Activated CD4-positive, alpha-beta T cell treated with anti-CD3 and anti-CD28 coated beads, Interleukin-2, amount 10 ng/mL, durations not matched to agents 24 days and 14 days (primary cell): Measurements from ENCODE around the gene CHADL. TPM values are rescaled to one million over a fixed set of nuclear protein-coding genes. Genes with fewer than 3 reads are reported as not detected.
"Not testable (repeated sequence)": the region's sequence is repeated elsewhere in the genome, so short reads cannot be mapped to it uniquely, and the experiment has no call there.

ENCODE experiments used
- DNase-seq: peaks from one replicate; pipeline ENCODE4 v3.0.0; 2022
- H3K27ac Mint-ChIP-seq: one replicate; pipeline ENCODE4 v1.8.0; 2022; ENCODE audit warnings: mild to moderate bottlenecking, mixed read lengths
- H3K27me3 Mint-ChIP-seq: one replicate; pipeline ENCODE4 v1.8.0; 2022; ENCODE audit warnings: mixed read lengths
- H3K36me3 Mint-ChIP-seq: one replicate; pipeline ENCODE4 v1.8.0; 2022; ENCODE audit warnings: low read depth, mild to moderate bottlenecking, mixed read lengths
- H3K4me1 Mint-ChIP-seq: one replicate; pipeline ENCODE4 v1.8.0; 2021; ENCODE audit warnings: mixed read lengths
- H3K4me3 Mint-ChIP-seq: one replicate; pipeline ENCODE4 v1.8.0; 2022; ENCODE audit warnings: mild to moderate bottlenecking, moderate library complexity, mixed read lengths
- H3K9me3 Mint-ChIP-seq: one replicate; pipeline ENCODE4 v1.8.0; 2021; ENCODE audit warnings: mixed read lengths
- intact Hi-C: fragments of 100-400 bp; cut with micrococcal nuclease; formaldehyde crosslinking; loops from one replicate; pipeline ENCODE4 v1.15.1; 2023
- total RNA-seq: library from RNA; stranded (reverse); gene quantifications from 2 replicates; pipeline ENCODE4 v1.2.3, GENCODE V29; 2022

CHADL gene
- total RNA-seq, 1 donor from 2014 or later, result 0.33 TPM

GRCh38 chr22:41267958-41268357 lies 27.2 kb upstream of the CHADL start:
- intact Hi-C loops, result no loop called here
- Mint-ChIP-seq H3K27ac (no peak overlapping the region), H3K27me3 (no peaks in the 10 kb centered on the region), H3K36me3 (peaks cover 60% of the 10 kb centered on the region), H3K9me3 (no peaks in the 10 kb centered on the region), H3K4me1 (peaks cover 2% of the 10 kb centered on the region), H3K4me3 (no peak overlapping the region)
- no peak for DNase-seq

GRCh38 chr22:41264408-41264941 lies 23.7 kb upstream of the CHADL start:
- intact Hi-C loops, result no loop called here
- DNase-seq, result no peak
- Mint-ChIP-seq H3K4me1 (peaks cover 2% of the 10 kb centered on the region), H3K27ac (no peak overlapping the region), H3K9me3 (no peaks in the 10 kb centered on the region), H3K4me3 (no peak overlapping the region), H3K36me3 (peaks cover 66% of the 10 kb centered on the region), H3K27me3 (no peaks in the 10 kb centered on the region)

- Mint-ChIP-seq H3K4me3 (no peak overlapping the region), H3K36me3 (peaks cover 67% of the 10 kb centered on the region), H3K27me3 (no peaks in the 10 kb centered on the region), H3K9me3 (no peaks in the 10 kb centered on the region), H3K27ac (no peak overlapping the region), H3K4me1 (peaks cover 2% of the 10 kb centered on the region)
- intact Hi-C loops, result no loop called here
- no peak for DNase-seq
These were observed 23.0 kb upstream of the CHADL start for GRCh38 chr22:41263704-41264103.

GRCh38 chr22:41262250-41262765 lies 21.6 kb upstream of the CHADL start:
- no peak for DNase-seq
- intact Hi-C loops, result no loop called here
- Mint-ChIP-seq H3K4me3 (no peak overlapping the region), H3K36me3 (peaks cover 64% of the 10 kb centered on the region), H3K27ac (no peak overlapping the region), H3K9me3 (no peaks in the 10 kb centered on the region), H3K27me3 (no peaks in the 10 kb centered on the region), H3K4me1 (peaks cover 2% of the 10 kb centered on the region)

GRCh38 chr22:41261541-41262249 lies 21.0 kb upstream of the CHADL start:
- Mint-ChIP-seq H3K4me1 (peaks cover 2% of the 10 kb centered on the region), H3K27ac (no peak overlapping the region), H3K27me3 (no peaks in the 10 kb centered on the region), H3K4me3 (no peak overlapping the region), H3K9me3 (no peaks in the 10 kb centered on the region), H3K36me3 (peaks cover 68% of the 10 kb centered on the region)
- DNase-seq, result no peak
- intact Hi-C loops, result no loop called here

- H3K4me3 Mint-ChIP-seq, result no peak overlapping the region
- intact Hi-C loops, result no loop called here
- H3K36me3 Mint-ChIP-seq, result peaks cover 66% of the 10 kb centered on the region
- H3K4me1 Mint-ChIP-seq, result no peaks in the 10 kb centered on the region
- no peaks in the 10 kb centered on the region for H3K9me3 Mint-ChIP-seq
- no peaks in the 10 kb centered on the region for H3K27me3 Mint-ChIP-seq
- no peak for DNase-seq
- H3K27ac Mint-ChIP-seq, result no peak overlapping the region
These were observed 20.1 kb upstream of the CHADL start for GRCh38 chr22:41260871-41261270.

- DNase-seq, intact Hi-C loops: not testable (repeated sequence)
- peaks cover 65% of the 10 kb centered on the region for H3K36me3 Mint-ChIP-seq
These were observed 19.0 kb upstream of the CHADL start for GRCh38 chr22:41259756-41260155.

GRCh38 chr22:41257696-41258095 lies 17.0 kb upstream of the CHADL start:
- intact Hi-C loops, result no loop called here
- Mint-ChIP-seq H3K27ac (no peak overlapping the region), H3K36me3 (peaks cover 62% of the 10 kb centered on the region), H3K4me3 (no peak overlapping the region), H3K4me1 (no peaks in the 10 kb centered on the region), H3K27me3 (no peaks in the 10 kb centered on the region), H3K9me3 (no peaks in the 10 kb centered on the region)
- no peak for DNase-seq

More at GRCh38 chr22:41259756-41260155, 19.0 kb upstream of the CHADL start:
- not testable (repeated sequence) for H3K27ac Mint-ChIP-seq, H3K27me3 Mint-ChIP-seq, H3K4me1 Mint-ChIP-seq, H3K4me3 Mint-ChIP-seq, H3K9me3 Mint-ChIP-seq

GRCh38 chr22:41256254-41257253 lies 15.8 kb upstream of the CHADL start:
- Mint-ChIP-seq H3K9me3 (no peaks in the 10 kb centered on the region), H3K36me3 (peaks cover 59% of the 10 kb centered on the region), H3K27ac (no peak overlapping the region)

GRCh38 chr22:41254230-41254629 lies 13.5 kb upstream of the CHADL start:
- DNase-seq, result no peak
- H3K27ac Mint-ChIP-seq, result no peak overlapping the region
- H3K9me3 Mint-ChIP-seq, result no peaks in the 10 kb centered on the region
- H3K27me3 Mint-ChIP-seq, result no peaks in the 10 kb centered on the region
- peaks cover 66% of the 10 kb centered on the region for H3K36me3 Mint-ChIP-seq
- no peak overlapping the region for H3K4me3 Mint-ChIP-seq
- H3K4me1 Mint-ChIP-seq, result no peaks in the 10 kb centered on the region
- intact Hi-C loops, result no loop called here

More at GRCh38 chr22:41256254-41257253, 15.8 kb upstream of the CHADL start:
- H3K4me1 Mint-ChIP-seq, result no peaks in the 10 kb centered on the region
- no peak overlapping the region for H3K4me3 Mint-ChIP-seq
- intact Hi-C loops, result no loop called here
- H3K27me3 Mint-ChIP-seq, result no peaks in the 10 kb centered on the region
- DNase-seq, result no peak

- intact Hi-C loops, result no loop called here
- Mint-ChIP-seq H3K9me3 (no peaks in the 10 kb centered on the region), H3K4me1 (no peaks in the 10 kb centered on the region), H3K4me3 (no peak overlapping the region), H3K27me3 (no peaks in the 10 kb centered on the region), H3K27ac (no peak overlapping the region), H3K36me3 (peaks cover 64% of the 10 kb centered on the region)
- no peak for DNase-seq
These were observed 11.6 kb upstream of the CHADL start for GRCh38 chr22:41252365-41252764.

GRCh38 chr22:41250127-41250526 lies 9.4 kb upstream of the CHADL start:
- Mint-ChIP-seq H3K9me3 (no peaks in the 10 kb centered on the region), H3K36me3 (peaks cover 55% of the 10 kb centered on the region), H3K27me3 (no peaks in the 10 kb centered on the region), H3K27ac (no peak overlapping the region), H3K4me1 (no peaks in the 10 kb centered on the region), H3K4me3 (no peak overlapping the region)
- DNase-seq, result no peak
- intact Hi-C loops, result no loop called here

GRCh38 chr22:41249442-41249841 lies 8.7 kb upstream of the CHADL start:
- Mint-ChIP-seq H3K4me3 (no peak overlapping the region), H3K9me3 (no peaks in the 10 kb centered on the region), H3K4me1 (no peaks in the 10 kb centered on the region), H3K27me3 (no peaks in the 10 kb centered on the region), H3K27ac (no peak overlapping the region), H3K36me3 (peaks cover 61% of the 10 kb centered on the region)
- intact Hi-C loops, result no loop called here
- DNase-seq, result no peak

- Mint-ChIP-seq H3K4me1 (no peaks in the 10 kb centered on the region), H3K4me3 (no peak overlapping the region), H3K36me3 (peaks cover 55% of the 10 kb centered on the region), H3K9me3 (no peaks in the 10 kb centered on the region), H3K27ac (no peak overlapping the region), H3K27me3 (no peaks in the 10 kb centered on the region)
- no peak for DNase-seq
- intact Hi-C loops, result no loop called here
These were observed 8.0 kb upstream of the CHADL start for GRCh38 chr22:41248758-41249157.
